H4 (cell line): ENCODE data around the gene SUPT20H. TPM values are rescaled to one million over a fixed set of nuclear protein-coding genes. Genes with fewer than 3 reads are reported as not detected.
"Not testable (repeated sequence)": the region's sequence is repeated elsewhere in the genome, so short reads cannot be mapped to it uniquely, and the experiment has no call there.

Experiments
- DNase-seq: peaks from one replicate; pipeline ENCODE4 v3.0.0-alpha.2; 2015; ENCODE audit warnings: low spot score
- total RNA-seq: library from RNA; depleted of rRNA; stranded (reverse); fragments of >200 nt; shearing (Covaris generic); gene quantifications from 2 replicates; pipeline ENCODE4 v1.2.3, GENCODE V29; 2014

The SUPT20H gene
- total RNA-seq, 1 experiment from 2014 or later = 23.8 TPM

DNA sequence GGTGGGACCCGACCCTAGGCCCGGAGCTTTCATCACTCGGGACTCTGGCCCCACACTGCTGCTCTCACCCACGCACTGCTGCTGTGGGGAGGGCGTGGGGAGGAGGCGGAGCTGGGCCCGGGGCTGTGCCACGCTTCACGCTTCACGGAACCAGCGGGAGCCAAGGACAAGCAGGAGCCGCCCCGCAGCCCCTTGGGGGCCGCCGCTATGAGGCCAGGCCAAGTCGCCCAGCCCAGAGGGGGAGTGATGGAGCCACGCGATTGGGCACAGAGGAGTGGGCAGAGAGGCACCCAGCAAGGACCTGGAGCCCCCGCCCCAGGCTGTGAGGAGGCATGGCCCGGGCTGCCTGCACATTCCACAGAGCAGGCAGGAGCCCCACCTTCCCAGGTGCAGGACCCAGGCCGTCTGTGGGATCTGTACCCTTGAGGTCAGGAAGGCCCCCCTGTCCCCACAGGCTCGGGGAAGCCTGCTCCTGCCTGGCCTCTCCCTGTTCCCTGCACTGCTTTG is 10.2 kb upstream of the SUPT20H start:
- DNase-seq = no peak

DNA sequence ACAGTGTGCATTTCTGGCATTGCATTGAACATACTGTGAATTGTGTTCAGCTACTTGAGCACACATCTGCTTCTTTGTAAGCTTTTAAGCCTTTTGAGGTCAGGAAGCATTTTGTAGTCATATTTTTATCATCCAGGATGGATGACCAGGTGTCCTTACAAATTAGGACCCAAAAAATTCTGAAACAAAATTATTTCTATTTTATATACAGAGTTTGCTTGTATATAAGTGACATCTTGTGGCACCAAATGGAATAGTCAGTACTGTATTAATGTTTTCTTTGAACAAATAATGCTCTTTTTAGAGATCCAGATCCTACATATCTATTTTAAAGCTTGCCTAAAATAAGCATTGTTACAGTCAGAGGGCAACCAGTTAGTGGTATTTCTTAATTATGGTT is 9.5 kb upstream of the SUPT20H start:
- DNase-seq = no peak

DNA sequence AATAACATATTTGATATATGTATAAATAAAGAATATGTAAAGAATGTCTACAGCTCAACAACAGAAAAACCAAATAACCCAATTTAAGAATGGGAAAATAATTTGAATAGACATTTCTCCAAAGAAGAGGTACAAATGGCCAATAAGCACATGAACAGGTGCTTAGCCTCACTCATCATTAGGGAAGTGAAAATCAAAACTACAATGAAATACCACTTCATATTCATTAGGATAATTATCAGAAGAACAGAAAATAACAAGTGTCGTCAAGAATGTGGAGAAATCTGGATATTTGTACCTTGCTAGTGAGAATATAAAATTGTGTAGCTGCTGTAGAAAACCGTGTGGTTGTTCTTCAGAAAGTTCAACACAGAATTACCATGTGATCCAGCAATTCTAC is 8.4 kb upstream of the SUPT20H start:
- no peak for DNase-seq

DNA sequence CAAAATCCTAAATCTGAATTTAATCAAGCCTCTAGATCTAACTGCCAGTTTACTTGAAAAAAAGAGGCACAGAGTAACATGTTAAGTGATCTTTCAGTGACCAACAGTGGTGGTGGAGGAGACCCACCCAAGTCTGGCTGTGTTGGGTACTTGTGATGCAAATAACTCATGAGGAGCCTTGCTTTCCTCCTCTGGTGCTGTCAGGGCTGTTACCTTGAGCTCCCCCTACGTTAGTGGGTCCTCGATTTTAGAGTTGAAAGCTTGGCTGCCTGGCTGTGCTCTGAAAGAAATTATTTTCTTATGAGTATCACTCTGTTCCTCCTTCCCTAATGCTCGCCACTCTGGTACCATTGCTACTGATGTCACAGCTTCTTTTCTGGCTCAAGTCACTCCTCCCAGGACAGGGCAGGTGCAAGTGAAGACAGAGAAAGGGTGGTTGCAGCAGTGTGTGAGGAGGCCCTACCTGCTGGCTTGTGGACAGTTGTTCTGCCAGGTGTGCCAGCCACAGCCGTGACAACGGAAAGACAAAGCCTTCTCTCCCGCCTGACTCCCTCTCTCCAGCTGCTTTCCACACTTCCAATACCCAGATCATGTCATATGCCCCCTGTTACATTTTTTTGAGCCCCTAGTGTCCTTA is 6.5 kb upstream of the SUPT20H start:
- DNase-seq = no peak

DNA sequence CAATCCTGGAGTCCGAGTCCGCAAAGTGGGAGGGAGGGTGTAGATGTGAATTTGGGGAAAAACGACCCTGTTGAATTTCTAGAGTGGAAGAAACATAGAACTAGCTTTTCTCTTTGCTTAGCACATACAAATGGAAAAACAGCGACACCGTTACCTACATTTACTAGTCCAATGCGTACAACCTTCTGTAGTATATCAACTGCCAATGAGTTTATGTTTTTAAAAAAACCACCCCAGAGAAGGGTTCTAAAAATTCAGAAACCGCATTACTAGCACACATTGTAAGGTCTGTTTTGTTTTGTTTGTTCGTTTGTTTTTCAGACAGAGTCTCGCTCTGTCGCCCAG is 332 bp upstream of the SUPT20H start:
- no peak for DNase-seq

DNA sequence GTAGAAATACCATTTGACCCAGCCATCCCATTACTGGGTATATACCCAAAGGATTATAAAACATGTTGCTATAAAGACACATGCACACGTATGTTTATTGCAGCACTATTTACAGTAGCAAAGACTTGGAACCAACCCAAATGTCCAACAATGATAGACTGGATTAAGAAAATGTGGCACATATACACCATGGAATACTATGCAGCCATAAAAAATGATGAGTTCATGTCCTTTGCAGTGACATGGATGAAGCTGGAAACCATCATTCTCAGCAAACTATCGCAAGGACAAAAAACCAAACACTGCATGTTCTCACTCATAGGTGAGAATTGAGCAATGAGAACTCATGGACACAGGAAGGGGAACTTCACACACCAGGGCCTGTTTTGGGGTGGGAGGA is 3.3 kb downstream of the SUPT20H start:
- not testable (repeated sequence) for DNase-seq

DNA sequence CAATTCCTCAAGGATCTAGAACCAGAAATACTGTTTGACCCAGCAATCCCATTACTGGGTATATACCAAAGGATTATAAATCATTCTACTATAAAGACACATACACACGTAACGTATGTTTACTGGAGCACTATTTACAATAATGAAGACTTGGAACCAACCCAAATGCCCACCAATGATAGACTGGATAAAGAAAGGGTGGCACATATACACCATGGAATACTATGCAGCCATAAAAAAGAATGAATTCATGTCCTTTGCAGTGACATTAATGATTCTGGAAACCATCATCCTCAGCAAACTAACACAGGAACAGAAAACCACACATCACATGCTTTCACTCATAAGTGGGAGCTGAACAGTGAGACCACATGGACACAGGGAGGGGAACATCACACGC is 6.4 kb downstream of the SUPT20H start:
- DNase-seq = not testable (repeated sequence)

DNA sequence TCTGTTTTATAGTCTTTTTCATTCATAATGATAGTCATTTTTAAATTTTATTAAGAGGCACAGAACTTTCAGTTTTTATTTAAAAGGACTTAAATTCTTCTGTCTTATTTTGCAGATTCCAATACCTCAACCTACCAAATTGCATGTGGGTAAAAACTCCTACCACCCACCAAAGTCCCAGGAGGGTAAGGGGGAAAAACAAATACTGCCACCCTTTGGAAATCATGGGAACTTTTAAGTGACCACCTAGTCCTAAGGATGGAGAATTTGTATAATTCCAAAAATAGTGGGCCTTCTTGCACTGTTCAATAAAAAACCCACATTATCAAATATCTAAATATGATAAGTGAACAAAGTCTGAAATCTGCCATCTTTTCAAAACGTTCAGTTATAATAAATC is 9.7 kb downstream of the SUPT20H start:
- no peak for DNase-seq

DNA sequence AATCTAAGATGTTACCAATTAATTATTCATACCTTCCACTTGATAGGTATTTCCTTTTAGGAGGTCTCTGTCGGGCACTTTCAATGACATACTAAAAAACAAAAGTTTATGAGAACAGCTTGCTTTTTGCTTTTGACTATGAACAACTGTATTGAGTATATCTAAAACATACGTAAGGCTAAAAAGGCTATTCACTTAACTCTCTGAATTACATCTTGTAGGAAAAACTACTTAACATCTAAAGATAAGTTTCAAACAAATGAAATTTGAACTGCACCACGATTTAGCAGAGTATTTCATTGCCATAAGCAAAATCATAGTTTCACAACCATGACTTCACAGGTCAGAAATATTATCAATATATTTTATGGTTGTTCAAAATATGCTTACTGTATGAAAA is 11.6 kb downstream of the SUPT20H start:
- DNase-seq = no peak

DNA sequence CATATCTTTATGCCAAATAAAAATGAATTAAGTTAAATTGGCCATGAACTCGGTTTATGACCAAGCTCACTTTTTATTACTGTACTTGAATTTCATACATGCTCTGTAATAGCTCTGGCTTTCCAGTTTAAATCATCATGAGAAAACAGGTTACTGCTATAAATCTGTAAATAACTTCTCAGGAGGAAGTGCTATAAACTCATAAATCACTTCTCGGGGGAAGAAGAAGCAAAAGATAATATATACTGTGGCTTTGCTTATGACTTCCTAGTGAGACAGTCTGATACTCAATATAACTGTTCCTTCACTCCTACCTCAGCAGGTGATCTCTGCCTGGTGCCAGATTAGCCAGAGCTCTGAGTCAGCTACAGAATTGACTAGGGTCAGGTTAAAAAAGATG is 12.5 kb downstream of the SUPT20H start:
- no peak for DNase-seq

DNA sequence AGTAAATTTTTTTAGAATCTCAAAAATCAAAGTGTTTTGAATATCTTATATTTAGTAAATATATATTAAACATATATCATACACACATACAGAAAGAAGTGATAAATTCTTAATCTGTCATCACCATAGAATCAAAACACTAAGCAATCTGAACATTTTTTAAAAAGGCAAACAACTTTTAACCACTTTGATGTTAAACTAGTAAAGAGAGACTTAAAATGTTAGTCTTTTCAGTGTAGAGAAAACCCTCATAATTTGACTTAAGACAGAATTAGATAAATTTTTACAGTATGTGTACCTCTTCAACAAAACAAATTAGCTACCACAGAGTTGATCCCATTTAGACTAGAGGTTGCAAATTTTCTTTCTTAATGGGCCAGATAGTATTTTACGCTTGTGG is 13.4 kb downstream of the SUPT20H start:
- DNase-seq = no peak

DNA sequence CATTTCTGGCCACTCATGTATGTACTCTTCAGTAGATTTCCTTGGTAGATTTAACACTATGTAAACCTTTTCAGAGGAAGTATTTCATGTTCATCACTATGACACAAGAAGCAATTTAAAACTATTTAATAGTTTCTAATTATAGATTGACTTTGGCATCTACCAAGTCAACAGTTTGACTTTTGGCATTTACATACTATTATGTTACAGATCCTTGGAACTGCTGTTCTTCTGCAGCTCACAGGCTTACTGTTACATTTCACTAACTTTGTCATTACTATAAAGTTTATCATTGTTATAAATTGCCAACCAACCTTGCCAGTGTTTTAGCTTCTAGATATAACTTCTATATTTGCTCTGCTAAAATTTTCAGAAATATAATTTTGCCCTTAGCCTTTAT is 18.7 kb downstream of the SUPT20H start:
- DNase-seq = no peak

DNA sequence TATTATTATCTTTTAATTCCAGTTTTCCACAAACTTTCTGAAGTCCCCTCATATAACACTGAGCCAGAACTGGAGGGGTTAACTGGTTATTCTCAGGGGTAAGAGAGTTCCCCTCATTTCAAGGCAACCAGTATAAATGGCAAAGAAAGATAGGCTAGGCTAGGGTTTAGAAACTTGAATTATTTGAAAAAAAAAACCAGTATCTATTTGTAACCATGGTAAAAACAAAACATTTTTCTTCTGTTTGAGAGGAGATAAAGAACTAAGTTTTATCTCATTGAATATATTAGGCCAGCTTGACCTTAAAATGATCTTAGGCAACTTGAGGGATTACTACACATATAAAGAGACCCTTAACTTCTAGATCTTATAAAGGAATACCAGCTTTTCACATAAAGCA is 19.6 kb downstream of the SUPT20H start:
- no peak for DNase-seq

DNA sequence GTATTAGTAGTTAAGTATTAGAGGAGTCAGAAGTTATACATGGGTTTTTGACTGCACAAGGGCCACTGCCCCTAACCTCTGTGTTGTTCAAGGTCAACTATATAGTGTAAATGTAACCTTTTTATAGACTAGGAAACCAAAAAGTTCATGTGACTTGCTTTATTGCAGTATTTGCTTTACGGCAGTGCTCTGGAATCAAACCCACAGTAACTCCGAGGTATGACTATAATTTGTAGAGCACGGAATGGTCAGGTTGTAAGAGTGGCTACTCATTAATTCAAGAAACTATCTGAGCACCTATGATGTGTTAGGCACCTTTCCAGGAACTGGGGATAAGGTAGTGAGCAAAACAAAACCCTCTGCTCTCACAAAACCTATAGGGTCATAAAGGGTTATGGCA is 22.2 kb downstream of the SUPT20H start:
- no peak for DNase-seq

DNA sequence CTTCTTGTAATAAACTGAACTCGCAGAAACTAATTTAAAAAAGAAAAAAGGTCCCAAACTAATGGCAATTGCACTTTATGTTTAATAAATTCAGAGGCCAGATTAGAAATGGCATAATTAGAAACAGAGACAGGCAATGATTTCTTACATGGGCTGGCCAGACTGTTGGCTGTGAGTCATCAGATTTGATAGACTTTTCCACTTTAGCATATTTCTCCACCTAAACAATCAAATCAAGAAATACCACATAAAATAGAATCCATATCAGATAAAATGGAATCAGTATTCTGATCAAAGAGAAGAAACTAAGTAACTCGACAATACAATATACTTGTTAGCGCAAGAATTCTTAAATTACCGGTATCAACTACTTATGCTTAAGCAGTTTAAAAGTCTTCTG is 29.9 kb downstream of the SUPT20H start:
- no peak for DNase-seq

DNA sequence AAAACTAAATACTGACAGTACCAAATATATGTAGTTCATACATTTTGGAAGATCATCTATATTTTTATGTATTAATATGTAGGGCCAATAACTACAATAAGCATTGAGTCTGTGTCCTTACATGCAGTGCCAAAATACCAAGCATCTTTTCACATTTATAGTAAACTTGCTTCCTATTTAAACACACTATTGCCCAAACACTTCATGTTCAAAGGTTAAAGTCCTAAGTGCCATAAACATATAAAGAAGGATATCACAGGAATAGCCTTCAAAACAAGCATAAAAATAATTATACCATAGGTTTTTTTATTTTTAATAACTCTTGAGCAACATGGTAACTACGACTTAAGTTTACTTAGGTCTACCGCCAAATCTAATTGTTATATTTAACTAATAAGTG is 31.8 kb downstream of the SUPT20H start:
- DNase-seq = no peak

DNA sequence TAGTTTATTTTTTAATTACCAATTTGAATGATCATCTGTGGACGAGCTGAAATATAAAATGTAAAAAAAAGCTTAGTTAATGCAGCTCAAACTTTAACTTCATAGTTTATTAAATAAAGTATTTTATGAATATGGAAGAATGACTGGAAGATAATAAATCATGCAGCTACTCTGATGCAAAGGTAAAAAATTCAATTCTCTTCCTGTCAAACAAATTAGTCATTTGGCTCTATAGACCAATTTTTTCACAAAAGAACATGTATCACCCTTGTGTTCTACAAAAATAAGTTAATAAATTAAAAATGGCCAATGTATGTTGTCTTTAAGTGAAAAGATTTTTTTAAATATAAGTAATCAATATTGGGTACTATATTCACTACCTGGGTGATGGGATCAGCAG is 32.7 kb downstream of the SUPT20H start:
- no peak for DNase-seq

DNA sequence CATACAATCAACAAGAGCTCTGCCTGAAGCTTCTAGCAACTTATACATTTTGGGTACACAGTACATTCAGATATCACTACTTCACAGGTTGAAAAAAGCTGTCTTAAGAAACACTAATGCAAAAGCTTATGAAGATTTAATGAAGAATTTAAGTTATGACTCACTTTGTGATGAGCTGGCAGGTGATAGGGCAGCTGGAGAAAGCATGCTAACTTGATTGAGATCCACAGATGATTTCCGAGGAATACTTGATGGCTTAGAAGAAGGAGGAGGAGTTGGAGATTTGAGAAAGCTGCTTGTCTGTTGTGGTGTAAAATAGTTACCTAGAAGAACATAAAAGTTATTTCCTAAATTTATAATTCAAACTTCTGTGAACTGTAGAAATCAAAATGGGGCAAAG is 35.6 kb downstream of the SUPT20H start:
- no peak for DNase-seq

DNA sequence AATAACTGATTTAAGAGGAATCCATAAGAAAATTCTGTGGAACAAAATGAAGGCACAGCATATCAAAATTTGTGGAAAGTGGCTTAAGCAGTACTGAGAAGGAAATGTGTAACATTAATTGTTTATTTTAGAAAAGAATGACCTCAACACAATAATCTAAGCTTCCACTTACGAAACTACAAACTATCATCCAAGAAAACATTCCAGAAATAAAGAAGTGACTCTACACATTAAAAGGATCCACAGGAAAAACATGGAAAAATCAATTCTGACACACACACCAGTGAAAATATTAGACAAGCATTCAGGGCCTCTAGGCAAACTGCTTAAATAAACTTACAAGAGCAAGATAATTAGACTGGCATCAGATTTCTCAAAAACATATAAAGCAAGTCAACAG is 44.9 kb downstream of the SUPT20H start:
- DNase-seq = no peak

DNA sequence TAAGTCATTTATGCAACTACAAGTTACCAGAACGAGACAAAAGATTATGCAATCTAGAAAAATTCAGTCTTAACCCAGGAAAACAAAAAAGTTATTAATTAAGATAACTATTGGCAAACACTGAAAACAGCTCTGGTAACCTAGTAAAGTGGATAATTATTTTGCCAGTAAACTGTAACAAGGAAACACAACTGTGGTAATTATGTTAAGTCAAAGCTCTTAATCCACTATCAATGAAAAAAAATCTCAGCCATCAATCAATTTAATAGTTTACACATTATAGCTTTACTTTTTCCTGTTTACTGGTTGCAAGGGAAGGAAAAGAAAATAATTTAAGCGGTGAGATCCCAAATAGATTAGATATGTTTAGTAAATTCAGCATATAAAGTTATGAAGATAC is 47.7 kb downstream of the SUPT20H start:
- DNase-seq = no peak

DNA sequence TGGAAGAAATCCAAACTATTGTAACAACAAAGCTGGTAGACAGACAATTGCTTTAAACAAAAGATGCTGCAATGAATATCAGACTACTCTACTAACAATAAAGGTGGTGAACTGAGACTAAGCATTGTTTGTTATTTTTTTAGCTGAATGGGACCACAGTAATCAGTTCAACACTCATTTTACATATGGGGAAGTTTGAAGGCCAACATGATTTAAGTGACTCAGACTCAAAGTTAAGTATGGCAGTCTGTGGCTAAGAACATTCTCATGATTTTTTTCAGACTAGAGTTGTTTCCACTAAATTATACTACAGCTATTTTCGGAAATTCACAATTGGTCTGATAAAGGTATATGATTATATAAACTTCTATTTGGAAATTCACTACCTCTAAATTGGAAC is 48.5 kb downstream of the SUPT20H start:
- DNase-seq = no peak

DNA sequence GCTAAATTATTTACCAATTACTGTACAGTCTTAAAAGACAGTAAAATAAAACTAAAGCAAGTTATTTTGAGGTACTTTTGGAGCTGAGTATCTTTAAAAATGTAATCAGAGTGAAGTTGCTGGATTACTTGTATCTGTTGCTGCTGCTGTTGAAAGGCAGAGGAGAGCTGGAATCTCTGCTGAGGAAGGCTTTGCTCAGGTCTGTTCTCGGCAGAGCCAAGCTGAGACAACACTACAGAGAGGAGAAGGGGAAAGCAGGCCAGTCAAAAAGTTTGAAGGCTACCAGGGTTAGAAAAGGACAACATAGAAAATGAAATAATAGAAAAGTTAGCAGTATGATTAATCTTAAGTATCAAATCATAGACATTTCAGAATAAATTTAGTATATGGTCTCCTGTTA is 49.1 kb downstream of the SUPT20H start:
- no peak for DNase-seq

DNA sequence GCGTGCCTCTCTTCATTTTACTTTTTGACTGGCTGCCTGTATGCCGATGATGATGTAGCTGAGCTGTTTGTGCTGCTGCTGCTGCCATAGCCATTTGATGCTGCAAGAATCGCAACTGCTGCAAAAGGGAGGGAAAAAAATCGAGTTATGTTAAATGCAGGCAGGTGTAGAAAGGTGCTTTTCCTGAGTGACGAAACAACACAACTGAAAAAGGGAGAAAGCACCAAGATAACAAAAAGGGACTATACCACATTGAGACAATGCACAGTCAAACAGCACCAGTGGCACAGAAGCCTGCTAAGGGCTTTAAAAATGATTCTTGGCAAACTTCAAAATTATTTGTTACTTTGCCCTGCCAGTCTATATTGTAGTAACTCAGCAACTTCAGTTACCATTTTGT is 49.8 kb downstream of the SUPT20H start:
- no peak for DNase-seq

DNA sequence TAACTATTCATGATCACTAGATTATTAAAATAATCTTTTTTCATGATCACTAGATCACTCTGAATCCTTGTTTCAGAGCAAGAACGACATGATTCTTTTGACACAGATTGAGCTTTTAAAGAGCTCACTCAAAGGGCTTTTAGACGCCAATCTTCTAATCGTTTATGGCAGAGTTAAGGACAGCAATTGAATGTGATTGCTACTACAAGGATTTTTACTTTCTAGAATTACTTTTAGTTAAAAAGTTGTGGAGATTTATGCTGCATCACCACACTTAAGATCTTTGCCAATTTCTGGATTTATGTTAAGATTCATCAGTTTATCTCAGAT is 57.6 kb downstream of the SUPT20H start:
- DNase-seq = no peak
